Upper lobe of right lung (tissue), 1 donor: ENCODE measurements around the gene ENOX1. TPM values are rescaled to one million over a fixed set of nuclear protein-coding genes. Genes with fewer than 3 reads are reported as not detected.

Experiments used
- ATAC-seq: fragments of 200-7000 bp; cut with Tn5 transposase; one replicate; pipeline ENCODE4 v1.9.1; 2020; ENCODE audit warnings: mild to moderate bottlenecking, moderate library complexity
- DNase-seq: peaks from one replicate; pipeline ENCODE4 v3.0.0-alpha.2; 2020
- H3K27ac ChIP-seq: fragments of 200-600 bp; one replicate; pipeline ENCODE4 v1.8.0; 2022
- H3K27me3 ChIP-seq: fragments of 200-600 bp; one replicate; pipeline ENCODE4 v1.8.0; 2022; ENCODE audit warnings: mild to moderate bottlenecking
- H3K36me3 ChIP-seq: fragments of 200-600 bp; one replicate; pipeline ENCODE4 v1.8.0; 2022
- H3K4me1 ChIP-seq: fragments of 200-600 bp; one replicate; pipeline ENCODE4 v1.8.0; 2022
- H3K4me3 ChIP-seq: fragments of 200-600 bp; one replicate; pipeline ENCODE4 v1.8.0; 2022; ENCODE audit warnings: mild to moderate bottlenecking
- H3K9me3 ChIP-seq: fragments of 200-600 bp; one replicate; pipeline ENCODE4 v1.8.0; 2022
- CTCF ChIP-seq: fragments of 200-600 bp; IDR thresholded peaks from one replicate; pipeline ENCODE4 v1.8.0; 2022; ENCODE audit warnings: antibody characterized with exemption
- intact Hi-C: fragments of 100-400 bp; cut with DNase I; formaldehyde crosslinking; loops from one replicate; pipeline ENCODE4 v1.11.0; 2022
- total RNA-seq: library from RNA; stranded (reverse); fragmentation: NEBNext Ultra II Directional; extraction: Animal tissue kit (Norgen Biotek cat#: 25700); gene quantifications from one replicate; pipeline ENCODE4 v1.2.1, GENCODE V29; 2021
- donor health status: DM: no; HTN: yes; CAD: no; lungs with severe emphysema.

ENOX1 gene
- total RNA-seq, 1 donor from 2014 or later, result 0.69 TPM

DNA sequence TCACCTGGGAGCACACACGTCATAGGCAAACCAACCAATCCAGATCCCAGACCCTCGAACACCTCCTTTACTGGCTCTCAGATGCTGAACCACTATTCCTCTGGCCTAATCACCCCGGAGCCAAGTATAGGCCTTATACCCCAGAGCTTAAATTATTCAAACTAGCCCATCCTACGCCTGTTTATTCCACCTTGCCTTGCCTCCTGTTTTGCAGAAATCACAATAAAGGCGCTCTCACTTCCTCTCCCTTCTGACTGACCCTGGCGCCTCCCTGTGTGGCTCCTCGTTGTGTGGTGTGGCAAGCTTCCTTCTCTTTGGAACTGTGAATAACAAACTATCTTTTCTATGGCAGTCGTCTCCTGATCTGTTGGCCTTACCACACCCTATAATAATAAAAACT, 354.9 kb downstream of the ENOX1 start:
- intact Hi-C loops, result no loop called here
- no peak overlapping the region for H3K27ac ChIP-seq
- H3K9me3 ChIP-seq, result no peaks in the 10 kb centered on the region
- no peak overlapping the region for H3K4me3 ChIP-seq
- no peaks in the 10 kb centered on the region for H3K27me3 ChIP-seq
- ATAC-seq (peak; percentile 37), DNase-seq (no peak)
- no peaks in the 10 kb centered on the region for H3K36me3 ChIP-seq
- H3K4me1 ChIP-seq, result no peaks in the 10 kb centered on the region
- no peak for TF ChIP-seq CTCF

DNA sequence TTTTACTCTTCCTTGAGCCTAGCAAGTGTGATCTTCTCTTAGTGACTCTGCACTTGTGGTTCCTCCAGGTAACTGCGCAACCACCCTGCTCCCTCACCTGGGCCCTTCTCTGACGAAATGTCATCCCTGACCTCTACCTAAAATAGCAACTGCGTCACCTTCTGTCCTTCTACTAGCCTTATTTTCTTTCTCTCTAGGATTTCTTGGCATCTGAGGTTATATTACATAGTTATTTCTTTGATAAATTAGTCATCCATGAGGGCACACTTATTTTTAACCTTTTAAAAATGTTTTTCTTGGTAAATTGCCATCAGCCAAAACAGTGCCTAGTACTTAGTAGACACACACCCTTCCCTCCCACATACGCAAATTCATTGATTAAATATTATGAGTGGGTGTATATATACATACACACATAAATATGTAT, 355.5 kb downstream of the ENOX1 start:
- no peak for ATAC-seq
- H3K4me3 ChIP-seq, result no peak overlapping the region
- no peak for DNase-seq
- no peaks in the 10 kb centered on the region for H3K36me3 ChIP-seq
- no peaks in the 10 kb centered on the region for H3K27me3 ChIP-seq
- intact Hi-C loops, result no loop called here
- no peak for TF ChIP-seq CTCF
- no peaks in the 10 kb centered on the region for H3K4me1 ChIP-seq
- no peaks in the 10 kb centered on the region for H3K9me3 ChIP-seq
- no peak overlapping the region for H3K27ac ChIP-seq

DNA sequence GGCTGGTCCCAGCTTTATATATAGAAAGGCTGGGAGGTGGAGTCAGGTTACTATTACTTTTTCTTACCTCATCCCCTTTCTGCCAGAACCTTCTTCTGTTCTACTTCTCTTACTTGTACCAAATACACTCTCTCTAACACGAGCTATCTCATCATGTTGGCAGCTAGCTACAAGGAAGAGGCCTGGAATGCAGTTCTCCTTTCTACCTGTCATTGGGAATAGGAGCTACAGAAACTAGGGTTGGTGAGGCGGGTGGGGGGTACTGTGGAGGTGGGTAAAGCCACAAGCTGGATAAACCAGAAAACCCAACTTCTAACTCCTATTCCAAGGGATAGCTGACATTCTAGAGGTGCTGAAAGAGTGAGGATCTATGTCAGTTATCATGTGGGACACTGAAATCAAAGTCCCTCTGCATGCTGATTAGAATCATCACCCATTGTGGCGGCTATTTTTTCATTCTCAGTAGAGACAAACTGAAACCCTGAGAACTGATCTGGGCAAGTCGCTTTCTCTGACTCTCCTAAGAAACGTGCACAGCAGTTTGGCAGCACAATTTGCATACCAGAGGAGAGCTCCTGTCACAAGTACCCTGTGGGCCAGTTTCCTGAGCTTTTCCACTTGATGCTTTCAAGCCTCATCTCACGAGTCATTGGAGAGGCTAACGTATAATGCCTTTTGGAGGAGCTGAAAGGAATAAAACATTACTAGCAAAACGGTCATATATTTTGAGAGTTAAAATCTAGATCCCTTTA, 358.1 kb downstream of the ENOX1 start:
- no peaks in the 10 kb centered on the region for H3K9me3 ChIP-seq
- no peak for TF ChIP-seq CTCF
- intact Hi-C loops, result no loop called here
- no peak overlapping the region for H3K4me3 ChIP-seq
- H3K27me3 ChIP-seq, result no peaks in the 10 kb centered on the region
- no peak overlapping the region for H3K27ac ChIP-seq
- H3K4me1 ChIP-seq, result no peaks in the 10 kb centered on the region
- DNase-seq (no peak), ATAC-seq (peak; percentile 59)
- H3K36me3 ChIP-seq, result no peaks in the 10 kb centered on the region

GRCh38 chr13:43426355-43426754, 360.4 kb downstream of the ENOX1 start:
- intact Hi-C loops, result no loop called here
- Histone ChIP-seq H3K4me3 (no peak overlapping the region), H3K9me3 (no peaks in the 10 kb centered on the region), H3K36me3 (no peaks in the 10 kb centered on the region), H3K27me3 (no peaks in the 10 kb centered on the region), H3K27ac (no peak overlapping the region), H3K4me1 (no peaks in the 10 kb centered on the region)
- no peak for TF ChIP-seq CTCF
- DNase-seq, result no peak
- no peak for ATAC-seq

DNA sequence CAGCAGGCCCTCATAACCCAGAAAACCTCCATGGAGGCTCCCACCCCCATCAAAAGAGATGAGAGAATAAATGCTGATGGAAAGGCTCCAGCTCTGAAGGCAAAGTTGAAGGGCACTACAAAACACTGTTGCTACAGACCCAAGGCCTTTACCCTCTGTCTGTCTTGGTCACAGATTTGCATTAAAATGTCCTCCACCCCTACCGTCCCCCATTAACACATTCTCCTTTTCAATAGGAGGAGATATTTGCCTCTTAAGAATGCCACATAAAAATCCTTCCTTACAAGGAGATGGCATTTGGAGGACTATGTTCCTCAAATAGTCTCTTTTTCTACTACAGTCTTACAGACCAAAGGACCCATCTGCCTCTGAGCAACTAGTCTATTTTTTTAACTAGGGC, 361.5 kb downstream of the ENOX1 start:
- H3K27ac ChIP-seq, result no peak overlapping the region
- H3K4me1 ChIP-seq, result no peaks in the 10 kb centered on the region
- no peaks in the 10 kb centered on the region for H3K36me3 ChIP-seq
- no peaks in the 10 kb centered on the region for H3K9me3 ChIP-seq
- intact Hi-C loops, result no loop called here
- no peak for DNase-seq
- no peak for TF ChIP-seq CTCF
- H3K27me3 ChIP-seq, result no peaks in the 10 kb centered on the region
- ATAC-seq, result no peak
- no peak overlapping the region for H3K4me3 ChIP-seq

- TF ChIP-seq CTCF, result no peak
- Histone ChIP-seq H3K27ac (no peak overlapping the region), H3K4me1 (no peaks in the 10 kb centered on the region), H3K4me3 (no peak overlapping the region), H3K36me3 (no peaks in the 10 kb centered on the region), H3K9me3 (no peaks in the 10 kb centered on the region), H3K27me3 (no peaks in the 10 kb centered on the region)
- intact Hi-C loops, result no loop called here
- no peak for DNase-seq
- ATAC-seq, result no peak
These were observed 362.4 kb downstream of the ENOX1 start for GRCh38 chr13:43424412-43424811.
